ENCODE data around the gene ANXA9.
A peak's percentile ranks its signal among the peaks of the same experiment; 100 is the strongest.

The ANXA9 gene

GRCh38 chr1:151003180-151003579, 21.1 kb downstream of the ANXA9 start:
- no peak for DNase-seq (ENCODE audit: low spot score)

DNA sequence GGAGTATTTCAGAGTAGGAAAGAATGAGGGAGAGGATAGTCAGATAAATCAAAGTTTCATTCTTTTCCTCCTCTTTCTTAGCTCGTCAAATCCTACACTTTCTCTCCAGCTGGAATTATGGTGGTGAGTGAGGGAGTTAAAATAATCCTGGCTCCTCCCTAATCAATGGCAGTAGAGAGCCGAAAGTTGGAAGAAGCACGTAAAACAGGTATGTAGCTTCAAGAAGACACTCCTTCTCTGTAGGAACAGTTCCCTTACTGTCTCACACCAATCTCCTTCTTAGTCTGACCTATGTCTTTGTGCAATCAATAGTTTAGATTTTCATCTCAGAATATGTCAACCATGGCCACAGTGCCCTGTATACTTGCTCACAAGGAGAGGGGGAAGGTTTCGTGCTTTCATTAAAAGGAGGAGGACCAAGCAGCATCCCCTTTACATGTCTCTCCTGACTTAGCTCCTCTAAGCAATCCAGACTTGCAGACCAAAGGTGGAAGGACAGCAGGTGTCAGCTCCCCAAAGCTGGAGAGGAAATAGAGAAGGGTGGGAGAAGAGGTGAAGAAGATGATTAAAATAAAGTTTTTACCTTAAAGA, 23.7 kb downstream of the ANXA9 start:
- DNase-seq (ENCODE audit: low spot score) = no peak

DNA sequence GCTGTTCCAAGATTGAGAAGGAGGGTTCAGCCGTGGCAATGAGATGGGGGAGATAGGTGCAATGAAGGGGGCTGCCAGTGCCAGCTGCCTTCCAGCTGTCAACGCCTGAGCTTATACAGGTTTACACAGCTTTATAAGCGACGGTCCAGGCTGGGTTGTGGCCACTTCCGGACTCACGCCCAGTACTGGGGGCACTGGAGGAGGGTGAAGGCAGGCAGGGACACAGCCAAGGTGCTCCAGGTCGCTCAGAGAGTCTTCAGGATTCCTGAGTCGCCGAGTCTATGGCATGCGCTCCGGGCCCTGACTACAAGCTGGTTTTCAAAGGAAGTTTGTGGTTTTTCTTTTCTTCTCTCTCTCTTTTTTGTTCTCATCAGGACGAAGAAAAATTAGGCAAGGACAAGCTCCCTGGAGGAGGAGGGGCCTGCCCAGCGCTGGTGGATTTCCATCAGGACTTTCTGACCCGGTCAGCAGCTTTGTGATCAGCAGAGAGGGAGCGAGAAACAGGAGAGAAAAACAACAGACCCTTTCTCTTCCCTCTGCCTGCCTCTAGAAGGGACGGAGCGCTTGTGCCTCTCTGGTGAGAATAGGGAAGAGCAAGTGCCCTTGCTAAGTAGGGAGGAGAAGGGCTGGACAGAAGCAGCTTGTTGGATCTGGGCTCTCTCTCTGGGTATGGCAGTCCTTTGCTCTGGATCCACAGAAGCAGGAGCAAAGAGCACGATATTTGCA, 24.4 kb downstream of the ANXA9 start, which contains the start of gene MINDY1:
Gene MINDY1 (minus strand): TSS at position 576 of the 726 bp plus-strand sequence. CDS start 4,285 bp downstream, outside the sequence.
- DNase-seq (ENCODE audit: low spot score) = peak; percentile 92

GRCh38 chr1:151007853-151008243, 25.8 kb downstream of the ANXA9 start:
- no peak for DNase-seq (ENCODE audit: low spot score)

DNA sequence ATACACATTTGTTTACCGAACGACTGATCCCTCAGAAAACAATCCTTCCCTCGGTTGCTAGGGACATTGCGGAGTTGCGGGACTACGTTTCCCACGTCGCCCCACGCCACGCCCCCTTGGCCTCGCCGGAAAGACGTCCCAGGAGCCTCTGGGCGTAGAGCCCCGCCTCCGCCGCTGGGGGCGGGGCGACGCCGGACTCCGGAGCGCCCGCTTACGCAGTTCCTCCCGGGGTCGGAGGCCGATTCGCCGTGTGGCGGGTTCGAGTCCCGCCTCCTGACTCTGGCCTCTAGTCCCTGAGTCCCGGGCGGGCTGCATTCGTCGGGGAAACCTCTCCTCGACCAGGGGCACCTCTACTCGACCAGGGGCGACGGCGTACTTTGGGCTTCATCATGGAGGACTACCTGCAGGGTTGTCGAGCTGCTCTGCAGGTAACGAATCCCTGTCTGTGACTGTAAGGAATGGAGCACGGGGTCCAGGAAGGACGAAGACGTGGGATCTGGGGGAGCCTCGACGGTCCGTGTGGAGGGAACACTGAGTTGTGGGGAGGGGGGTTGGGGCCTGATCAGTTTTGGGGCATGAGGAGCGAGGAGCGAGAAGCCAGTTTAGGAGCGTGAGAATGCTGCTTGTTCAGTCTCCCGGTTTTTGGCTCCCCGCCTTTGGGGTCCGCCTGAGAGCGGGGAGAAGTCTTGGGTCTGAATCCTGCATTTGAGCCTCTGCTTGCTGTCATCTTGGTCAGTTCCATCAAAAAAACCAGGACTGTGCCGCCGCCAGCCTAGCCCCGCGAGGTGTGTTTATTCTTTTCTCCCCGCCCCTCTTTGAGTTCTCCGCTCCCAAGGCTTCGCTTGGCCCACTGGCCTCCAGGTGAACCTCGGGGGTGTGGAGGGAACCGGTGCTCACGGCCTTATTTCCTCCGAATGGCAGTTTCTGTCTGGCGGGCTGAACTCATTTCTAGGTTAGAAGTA, 26.4 kb downstream of the ANXA9 start, which contains the start of gene PRUNE1:
Gene PRUNE1 (plus strand): TSS at position 206 of the 962 bp plus-strand sequence. CDS start 184 bp downstream, at position 390.
- DNase-seq (ENCODE audit: low spot score) = peak; percentile 96

DNA sequence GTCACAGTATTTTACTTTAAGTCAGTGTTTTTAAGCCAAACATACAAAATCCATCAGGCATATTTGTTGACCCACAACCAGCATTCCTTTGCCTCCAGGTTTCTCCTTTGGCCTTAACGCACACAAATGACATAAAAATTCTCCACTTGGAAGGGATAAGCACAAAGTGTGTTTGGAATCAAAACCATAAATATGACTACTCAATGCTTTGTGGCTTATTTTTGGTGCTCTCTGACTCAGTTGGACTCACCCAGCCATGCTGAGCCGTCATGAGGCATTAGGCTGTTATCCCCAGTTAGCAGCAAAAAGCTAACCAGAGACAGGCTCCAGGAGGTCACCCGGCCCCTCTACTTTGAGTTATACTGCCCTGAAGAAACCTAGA, 27.1 kb downstream of the ANXA9 start:
- DNase-seq (ENCODE audit: low spot score) = no peak

GRCh38 chr1:151009674-151010345, 27.7 kb downstream of the ANXA9 start:
- DNase-seq (ENCODE audit: low spot score) = no peak

- no peak for DNase-seq (ENCODE audit: low spot score)
Measured at GRCh38 chr1:151010346-151010726, 28.2 kb downstream of the ANXA9 start.

- DNase-seq (ENCODE audit: low spot score) = no peak
Measured at GRCh38 chr1:151011154-151011850, 29.2 kb downstream of the ANXA9 start.

DNA sequence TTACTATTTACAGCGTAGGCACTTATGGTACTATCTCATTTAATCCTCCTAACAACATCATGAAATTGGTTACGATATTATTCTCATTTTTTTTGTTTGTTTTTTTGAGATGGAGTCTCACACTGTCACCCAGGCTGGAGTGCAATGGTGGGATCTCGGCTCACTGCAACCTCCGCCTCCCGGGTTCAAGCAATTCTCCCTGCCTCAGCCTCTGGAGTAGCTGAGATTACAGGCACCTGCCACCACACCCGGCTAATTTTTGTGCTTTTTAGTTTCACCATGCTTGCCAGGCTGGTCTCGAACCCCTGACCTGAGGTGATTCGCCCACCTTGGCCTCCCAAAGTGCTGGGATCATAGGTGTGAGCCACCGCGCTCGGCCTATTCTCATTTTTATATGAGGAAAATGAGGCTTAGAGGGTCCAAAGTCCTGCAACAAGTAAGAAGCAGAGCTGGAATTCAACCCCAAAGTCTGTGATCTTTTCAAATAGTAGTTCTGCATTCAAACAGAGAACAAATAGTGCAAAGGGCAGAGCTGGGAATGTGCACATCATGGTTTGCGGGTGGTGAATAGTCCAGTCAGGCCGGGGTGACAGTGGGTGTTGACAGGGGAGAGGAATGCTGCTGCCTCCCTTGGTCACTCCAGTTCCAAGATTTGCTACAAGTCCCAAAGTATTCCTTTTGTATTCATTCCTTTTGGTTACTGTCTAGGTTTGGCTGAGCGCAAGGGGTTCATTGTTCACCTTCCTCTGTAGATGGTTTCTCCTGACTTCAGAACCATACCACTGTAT, 30.8 kb downstream of the ANXA9 start:
- DNase-seq (ENCODE audit: low spot score) = no peak

GRCh38 chr1:151013518-151013917, 31.4 kb downstream of the ANXA9 start:
- no peak for DNase-seq (ENCODE audit: low spot score)

GRCh38 chr1:151024540-151025146, 42.6 kb downstream of the ANXA9 start:
- DNase-seq (ENCODE audit: low spot score) = peak; percentile 75

GRCh38 chr1:151026460-151026859, 44.4 kb downstream of the ANXA9 start:
- DNase-seq (ENCODE audit: low spot score) = no peak

GRCh38 chr1:151032164-151032563, 50.1 kb downstream of the ANXA9 start:
- DNase-seq (ENCODE audit: low spot score) = no peak

DNA sequence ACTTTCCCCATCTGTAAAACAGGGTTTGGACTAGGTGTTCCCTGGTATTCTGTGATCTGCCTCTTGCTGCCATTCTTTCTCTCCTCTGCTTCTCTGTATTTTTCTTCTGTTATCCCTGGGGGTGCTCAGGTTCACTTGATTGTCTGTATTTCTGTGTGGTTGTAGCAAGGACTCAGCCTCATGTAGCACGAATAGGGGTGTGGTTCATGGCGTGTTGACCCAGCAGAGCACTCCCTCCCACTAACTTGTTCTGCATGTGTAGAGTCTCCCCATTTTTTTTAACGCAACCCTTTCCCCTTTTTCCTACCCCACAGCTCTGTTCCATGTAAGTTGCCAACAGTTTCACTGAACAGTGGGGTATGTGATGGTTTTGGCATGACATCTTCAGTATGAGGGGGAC, 53.1 kb downstream of the ANXA9 start:
- no peak for DNase-seq (ENCODE audit: low spot score)

DNA sequence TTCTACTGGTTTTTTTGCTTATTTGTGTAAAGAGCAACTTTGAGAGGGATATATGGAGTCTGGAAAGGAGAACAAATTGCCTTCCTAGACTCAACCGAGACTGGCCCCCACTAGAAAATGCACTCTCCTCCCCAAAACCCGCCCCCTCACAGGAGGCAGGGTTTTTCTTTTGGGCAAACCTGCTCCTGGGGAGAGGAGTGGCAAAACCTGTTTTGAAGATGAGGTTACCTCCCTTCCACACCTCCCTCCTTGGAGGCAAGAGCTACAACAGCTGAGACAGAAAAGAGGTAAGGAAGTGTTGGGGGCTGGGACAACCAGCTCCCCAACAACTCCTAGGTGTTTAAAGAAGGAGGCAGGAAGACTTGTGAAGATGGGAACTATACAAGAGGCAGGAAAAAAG, 54.3 kb downstream of the ANXA9 start, which contains the start of gene BNIPL:
Gene BNIPL (plus strand): TSS at position 231 of the 400 bp plus-strand sequence. CDS start 140 bp downstream, at position 371.
- DNase-seq (ENCODE audit: low spot score) = no peak

GRCh38 chr1:151037032-151037431, 54.9 kb downstream of the ANXA9 start:
- no peak for DNase-seq (ENCODE audit: low spot score)

GRCh38 chr1:151039521-151039920, 57.4 kb downstream of the ANXA9 start:
- no peak for DNase-seq (ENCODE audit: low spot score)

DNA sequence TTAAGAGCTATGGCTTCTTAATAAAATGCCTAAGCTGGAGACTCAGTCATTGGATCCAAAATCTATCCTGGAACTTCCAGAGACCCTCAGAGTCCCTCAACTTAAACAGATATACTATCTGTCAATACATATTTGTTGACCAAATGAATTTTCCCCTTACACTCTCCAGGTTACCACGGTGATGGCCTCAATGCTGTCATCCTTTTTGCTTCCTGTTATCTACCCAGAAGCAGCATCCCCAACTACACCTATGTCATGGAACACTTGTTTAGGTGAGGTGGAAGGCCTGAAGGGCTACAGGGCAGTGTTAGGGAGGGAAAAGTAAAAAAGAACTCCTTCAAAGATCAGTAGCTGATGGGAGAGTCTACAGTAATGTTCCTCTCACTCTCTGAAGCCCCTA, 61.1 kb downstream of the ANXA9 start:
- no peak for DNase-seq (ENCODE audit: low spot score)
